Body of pancreas (tissue), 4 donors: ENCODE data around the gene FAM217B.

Experiments used
- POLR2A ChIP-seq, 3 donors: fragments of 450-650 bp; IDR thresholded peaks; one replicate each; pipeline ENCODE4 v1.6.1; 2016; ENCODE audit warnings: antibody characterized with exemption in 3 of 3, mild to moderate bottlenecking in 2 of 3
- TF ChIP-seq, protein P1 (sequence below), 7 experiments: fragments of 450-650 bp in 4 of 7; fragments of 200-600 bp in 3 of 7; sonication (generic) in 3 of 7; IDR thresholded peaks; one replicate each; pipeline ENCODE4 v1.5.1; 2016 to 2019; ENCODE audit warnings: antibody characterized with exemption in 7 of 7

DNA sequence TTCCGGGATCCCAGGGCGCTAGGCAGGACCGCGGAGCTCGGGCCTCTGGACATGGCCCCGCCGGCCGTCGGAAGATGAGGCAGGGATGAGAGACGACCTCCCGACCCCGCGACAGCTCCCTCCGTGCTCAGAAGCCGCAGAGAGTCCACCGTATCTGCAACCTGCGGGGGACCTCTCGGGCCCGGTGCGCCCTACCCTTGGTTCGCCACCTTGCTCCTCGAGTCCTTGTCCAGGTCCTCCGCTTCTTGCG, 385 bp upstream of the FAM217B start:
- TF ChIP-seq, protein P1, sequence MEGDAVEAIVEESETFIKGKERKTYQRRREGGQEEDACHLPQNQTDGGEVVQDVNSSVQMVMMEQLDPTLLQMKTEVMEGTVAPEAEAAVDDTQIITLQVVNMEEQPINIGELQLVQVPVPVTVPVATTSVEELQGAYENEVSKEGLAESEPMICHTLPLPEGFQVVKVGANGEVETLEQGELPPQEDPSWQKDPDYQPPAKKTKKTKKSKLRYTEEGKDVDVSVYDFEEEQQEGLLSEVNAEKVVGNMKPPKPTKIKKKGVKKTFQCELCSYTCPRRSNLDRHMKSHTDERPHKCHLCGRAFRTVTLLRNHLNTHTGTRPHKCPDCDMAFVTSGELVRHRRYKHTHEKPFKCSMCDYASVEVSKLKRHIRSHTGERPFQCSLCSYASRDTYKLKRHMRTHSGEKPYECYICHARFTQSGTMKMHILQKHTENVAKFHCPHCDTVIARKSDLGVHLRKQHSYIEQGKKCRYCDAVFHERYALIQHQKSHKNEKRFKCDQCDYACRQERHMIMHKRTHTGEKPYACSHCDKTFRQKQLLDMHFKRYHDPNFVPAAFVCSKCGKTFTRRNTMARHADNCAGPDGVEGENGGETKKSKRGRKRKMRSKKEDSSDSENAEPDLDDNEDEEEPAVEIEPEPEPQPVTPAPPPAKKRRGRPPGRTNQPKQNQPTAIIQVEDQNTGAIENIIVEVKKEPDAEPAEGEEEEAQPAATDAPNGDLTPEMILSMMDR (IDR thresholded peaks at IDR 0.05): no peak
- no peak for TF ChIP-seq POLR2A (IDR thresholded peaks at IDR 0.05)
